NCI-H2227 (cell line): Measurements from ENCODE around the gene GUK1.

Experiments used
- DNase-seq: peaks from one replicate; lab custom pipeline; 2025; ENCODE audit not compliant: unreplicated experiment; lab: John Stamatoyannopoulos, UW

GUK1 gene

GRCh38 chr1:228149406-228150119 lies 9.5 kb downstream of the GUK1 start, which contains the start of gene GJC2:
GJC2 (plus strand) TSS chr1:228149930; CDS start chr1:228157759, 7,829 bp downstream.
- peak; percentile 14 for DNase-seq

- no peak for DNase-seq
Measured at GRCh38 chr1:228150120-228150460, 10.0 kb downstream of the GUK1 start.

- DNase-seq = no peak
Measured at GRCh38 chr1:228150461-228151179, 10.5 kb downstream of the GUK1 start.

DNA sequence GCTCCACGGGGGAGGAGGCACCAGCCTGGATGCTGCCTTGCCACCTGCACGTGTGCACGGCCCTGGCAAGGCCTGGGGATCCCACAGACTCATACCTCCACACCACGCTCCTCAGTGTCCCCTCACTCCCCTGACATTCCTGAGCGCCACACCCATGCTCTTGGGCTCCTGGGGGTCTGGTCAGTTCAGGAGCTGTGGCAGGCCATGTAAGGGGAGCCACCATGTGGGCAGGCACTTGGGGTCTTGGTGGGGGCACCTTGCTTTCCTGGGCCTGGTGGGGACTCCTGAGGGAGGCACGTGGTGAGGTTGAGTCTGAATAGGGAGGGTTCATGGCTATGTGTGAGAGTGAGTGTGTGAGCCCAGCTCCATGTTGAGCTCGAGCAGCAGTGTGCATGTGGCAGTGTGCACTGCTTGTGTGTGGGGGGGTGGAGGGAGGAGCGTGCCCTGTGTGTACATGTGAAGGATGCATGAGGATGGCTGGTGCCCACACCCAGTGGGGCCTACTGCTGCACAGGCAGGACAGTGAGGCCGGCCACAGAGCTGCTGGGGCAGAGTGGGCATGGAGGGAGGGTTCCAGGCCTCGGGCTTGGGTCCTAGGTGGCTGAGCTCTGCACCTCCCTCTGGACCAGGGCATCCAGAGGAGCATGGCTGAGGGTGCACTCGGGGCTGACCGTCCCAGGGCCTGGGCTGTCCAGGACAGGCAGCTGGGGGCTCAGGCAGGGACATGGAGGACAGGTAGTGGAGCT lies 11.3 kb downstream of the GUK1 start:
- no peak for DNase-seq

DNA sequence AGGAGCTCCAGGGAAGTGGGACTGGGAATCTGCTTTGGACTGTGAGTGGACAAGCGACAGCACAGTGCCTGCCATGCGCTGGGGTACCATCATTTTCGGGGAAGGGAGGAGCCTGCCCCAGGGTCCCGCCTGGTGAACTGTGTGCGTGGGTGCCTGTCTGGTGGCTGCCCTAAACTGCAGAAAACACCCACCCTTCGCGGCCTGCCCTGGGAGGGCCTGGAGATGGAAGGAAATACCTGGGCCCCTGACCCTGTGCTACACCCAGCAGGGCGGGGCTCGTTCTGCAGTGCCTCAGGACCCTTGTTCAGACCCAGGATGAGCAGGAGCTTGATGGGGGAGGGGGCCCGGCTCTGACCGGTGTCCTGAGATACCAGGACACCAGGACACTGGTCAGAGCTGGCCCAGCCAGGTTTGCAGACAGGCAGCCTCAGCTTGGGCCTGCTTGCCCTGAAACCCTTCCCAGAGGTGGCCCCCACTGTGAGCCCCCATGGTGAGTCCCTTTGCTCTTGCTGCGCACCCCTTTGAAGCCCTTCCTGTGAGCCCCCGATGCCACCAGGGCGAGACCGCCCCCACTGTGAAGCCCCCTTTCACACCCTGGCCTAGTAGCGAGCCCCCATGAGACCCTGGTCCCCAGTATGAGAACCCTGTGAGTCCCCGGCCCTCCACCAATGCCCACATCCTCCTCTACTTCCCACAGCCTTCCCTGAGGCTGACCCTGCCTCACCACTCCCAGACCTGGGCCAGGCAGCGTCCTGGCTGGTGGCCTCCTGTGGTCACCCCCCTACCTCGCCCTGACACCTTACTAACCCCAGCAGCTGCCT lies 12.2 kb downstream of the GUK1 start:
- no peak for DNase-seq

DNA sequence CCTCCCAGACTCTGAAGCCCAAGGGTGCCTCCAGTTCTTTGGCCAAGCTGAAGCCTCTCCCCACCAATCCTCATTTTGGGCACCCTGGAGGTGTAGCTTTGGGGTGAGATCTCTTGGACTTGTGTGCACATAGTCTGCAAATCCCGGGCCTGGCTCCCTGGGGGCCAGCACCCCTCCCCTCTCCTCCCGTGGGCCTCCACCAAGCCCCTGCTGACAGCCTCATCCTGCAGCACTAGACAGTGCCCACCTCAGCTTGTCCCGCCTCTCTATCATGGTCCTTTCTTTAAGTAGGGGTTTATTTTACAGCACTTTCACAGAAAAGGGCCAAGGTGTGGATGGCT lies 12.8 kb downstream of the GUK1 start:
- no peak for DNase-seq

- DNase-seq = no peak
Measured at GRCh38 chr1:228154021-228154669, 14.1 kb downstream of the GUK1 start.

GRCh38 chr1:228154670-228155571 lies 14.8 kb downstream of the GUK1 start:
- DNase-seq = peak; percentile 48

DNA sequence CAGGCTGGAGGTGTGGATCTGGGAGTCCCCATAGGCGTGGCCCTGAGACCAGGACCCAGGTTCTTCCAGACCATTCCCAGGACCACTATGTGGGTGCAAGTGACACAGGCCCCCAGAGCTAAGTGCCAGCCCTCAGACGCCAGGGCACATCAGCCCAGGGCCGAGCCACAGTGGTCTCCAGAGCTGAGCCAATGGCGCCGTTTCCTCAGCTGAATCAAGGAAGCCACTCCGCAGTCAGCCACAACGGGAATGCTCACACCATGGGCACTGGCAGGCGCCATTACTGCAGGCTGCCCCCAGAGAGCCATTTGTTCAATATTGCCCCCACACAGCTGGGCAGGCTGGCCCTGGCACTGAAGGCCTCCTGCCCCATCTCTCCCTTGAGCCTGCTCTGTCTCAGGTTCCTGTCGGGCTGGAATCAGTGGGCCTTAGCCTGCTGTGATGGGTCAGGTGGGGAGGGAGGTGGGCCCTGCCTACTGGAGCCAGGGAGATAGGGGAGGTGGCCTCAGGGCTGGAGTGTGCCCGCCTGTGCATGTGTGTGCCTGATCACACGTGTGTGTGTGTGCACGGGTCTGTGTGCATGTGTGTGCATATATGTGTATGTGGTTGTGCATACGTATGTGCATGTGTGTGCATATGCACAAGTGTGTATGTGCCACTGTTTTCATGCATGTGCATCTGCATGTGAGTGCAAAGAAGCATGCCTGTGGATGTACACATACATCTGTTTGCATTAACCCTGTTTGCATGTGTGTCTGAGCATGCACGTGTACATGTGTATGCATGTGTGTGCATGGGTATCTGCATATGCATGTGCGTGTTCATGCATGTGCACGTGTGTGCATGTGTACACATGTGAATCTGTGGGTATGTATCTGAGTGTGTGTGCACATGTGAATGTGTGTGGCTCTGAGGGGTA lies 15.8 kb downstream of the GUK1 start:
- no peak for DNase-seq

DNA sequence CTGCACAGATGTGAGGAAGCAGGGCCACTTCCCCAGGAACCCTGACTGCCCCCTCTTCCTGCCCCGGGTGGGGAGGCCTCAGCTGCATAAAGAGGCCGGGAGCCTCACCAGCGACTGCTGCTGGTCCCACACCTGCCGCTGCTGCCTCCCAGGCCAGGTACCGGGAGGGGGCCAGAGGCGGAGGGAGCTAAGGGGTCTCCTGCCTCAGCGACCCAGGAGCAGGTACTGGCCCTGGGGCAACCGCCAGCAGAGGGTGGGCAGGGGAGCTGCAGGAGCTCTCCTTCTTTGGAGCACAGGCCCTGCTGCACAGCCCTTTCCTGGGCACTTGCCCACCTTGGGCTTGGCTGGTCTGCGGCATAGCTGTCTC lies 16.4 kb downstream of the GUK1 start:
- DNase-seq = no peak

- no peak for DNase-seq
Measured at GRCh38 chr1:228156941-228157728, 17.1 kb downstream of the GUK1 start.

DNA sequence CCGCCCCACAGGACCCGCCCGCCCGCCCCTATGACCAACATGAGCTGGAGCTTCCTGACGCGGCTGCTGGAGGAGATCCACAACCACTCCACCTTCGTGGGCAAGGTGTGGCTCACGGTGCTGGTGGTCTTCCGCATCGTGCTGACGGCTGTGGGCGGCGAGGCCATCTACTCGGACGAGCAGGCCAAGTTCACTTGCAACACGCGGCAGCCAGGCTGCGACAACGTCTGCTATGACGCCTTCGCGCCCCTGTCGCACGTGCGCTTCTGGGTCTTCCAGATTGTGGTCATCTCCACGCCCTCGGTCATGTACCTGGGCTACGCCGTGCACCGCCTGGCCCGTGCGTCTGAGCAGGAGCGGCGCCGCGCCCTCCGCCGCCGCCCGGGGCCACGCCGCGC lies 17.6 kb downstream of the GUK1 start:
- DNase-seq = no peak

GRCh38 chr1:228158151-228159007 lies 18.3 kb downstream of the GUK1 start:
- DNase-seq = no peak

DNA sequence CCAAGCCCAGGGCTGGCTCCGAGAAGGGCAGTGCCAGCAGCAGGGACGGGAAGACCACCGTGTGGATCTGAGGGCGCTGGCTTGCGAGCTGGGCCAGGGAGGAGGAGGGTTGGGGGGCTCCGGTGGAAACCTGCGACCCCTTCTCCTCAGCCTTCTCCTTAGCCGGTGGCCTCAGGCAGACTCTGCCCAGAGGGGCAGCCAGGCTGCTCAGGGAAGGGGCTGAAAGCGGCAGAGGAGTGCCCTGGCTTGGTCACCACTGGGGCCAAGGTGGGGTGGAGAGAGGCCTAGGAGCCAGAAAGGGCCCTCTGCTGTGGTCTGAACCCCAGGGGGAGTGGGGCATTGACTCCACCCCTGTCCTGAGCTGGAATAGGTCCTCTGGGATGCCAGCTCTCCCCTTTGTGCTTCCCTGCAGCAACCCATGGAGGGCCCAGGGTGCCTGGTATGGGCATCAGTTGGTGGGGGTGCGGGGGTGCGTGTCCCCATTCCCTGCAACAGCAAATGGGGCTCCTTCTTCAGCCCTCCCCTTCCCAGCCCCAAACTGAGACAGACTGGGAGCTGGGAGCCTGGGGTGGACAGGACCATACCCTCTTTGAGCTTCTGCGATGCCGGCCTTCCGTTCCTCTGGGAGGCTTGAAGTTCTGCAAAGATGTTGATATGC lies 19.1 kb downstream of the GUK1 start:
- no peak for DNase-seq

DNA sequence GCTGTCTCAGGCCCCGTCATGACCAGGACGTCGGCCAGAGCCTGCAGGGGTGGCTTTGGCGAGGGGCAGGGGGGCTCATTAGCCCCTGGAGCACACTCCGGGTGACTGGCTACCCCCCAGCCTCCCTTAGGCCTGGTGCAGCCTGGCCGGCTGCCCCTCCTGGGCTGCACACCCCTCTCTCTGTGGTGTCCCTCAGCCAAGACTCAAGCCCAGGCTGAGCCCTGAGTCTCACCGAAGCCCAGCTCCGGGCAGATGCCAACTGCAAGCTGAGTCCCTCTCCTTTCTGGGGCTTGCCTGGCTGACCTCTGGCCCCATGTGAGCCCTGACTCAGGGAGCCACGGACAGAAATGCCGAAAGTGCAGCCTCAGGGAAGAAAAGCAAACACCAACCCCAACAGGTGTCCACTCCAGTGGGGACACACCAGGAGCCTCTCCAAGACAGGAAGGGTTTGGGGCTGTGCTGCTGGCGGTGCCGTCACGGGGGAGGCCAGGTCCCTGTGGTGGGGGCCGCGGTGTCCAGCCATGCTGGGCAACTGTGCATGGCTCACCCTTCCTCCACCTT lies 20.2 kb downstream of the GUK1 start:
- no peak for DNase-seq

- no peak for DNase-seq
Measured at GRCh38 chr1:228161362-228161761, 21.3 kb downstream of the GUK1 start.
